ENCODE results near the gene SLIT3.

The SLIT3 gene

GRCh38 chr5:169018925-169019324, 282.0 kb downstream of the SLIT3 start:
- no peaks in the 10 kb centered on the region for H3K36me3 ChIP-seq (replicated peaks; ENCODE audit: low read depth, low read length)
- H3K9ac ChIP-seq (ENCODE audit: low read length), result no peak overlapping the region
- H3K4me1 ChIP-seq (ENCODE audit: low read length), result no peaks in the 10 kb centered on the region
- TF ChIP-seq CTCF (IDR thresholded peaks at IDR 0.05; ENCODE audit: low read depth, low read length) (no peak), EZH2phosphoT487 (IDR thresholded peaks at IDR 0.05; ENCODE audit: low read depth) (no peak)
- no peaks in the 10 kb centered on the region for H3K9me3 ChIP-seq (ENCODE audit: insufficient read depth, low read length)
- H4K20me1 ChIP-seq (ENCODE audit: insufficient read depth, low read length), result no peaks in the 10 kb centered on the region
- no peaks in the 10 kb centered on the region for H3K79me2 ChIP-seq (ENCODE audit: low read length)
- no peak overlapping the region for H3K27ac ChIP-seq (ENCODE audit: low read length)
- peaks cover 48% of the 10 kb centered on the region for H3K27me3 ChIP-seq (ENCODE audit: low read depth, low read length)
- H3K4me2 ChIP-seq (ENCODE audit: low read length), result no peak overlapping the region
- no peak overlapping the region for H3K4me3 ChIP-seq (ENCODE audit: low read length)
- H2AFZ ChIP-seq (ENCODE audit: low read depth, low read length), result no peak overlapping the region

GRCh38 chr5:169015991-169016390, 284.9 kb downstream of the SLIT3 start:
- Histone ChIP-seq H3K9ac (ENCODE audit: low read length) (no peak overlapping the region), H3K4me3 (ENCODE audit: low read length) (no peak overlapping the region), H3K9me3 (ENCODE audit: insufficient read depth, low read length) (no peaks in the 10 kb centered on the region), H3K27me3 (ENCODE audit: low read depth, low read length) (peaks cover 63% of the 10 kb centered on the region), H2AFZ (ENCODE audit: low read depth, low read length) (no peak overlapping the region), H3K79me2 (ENCODE audit: low read length) (no peaks in the 10 kb centered on the region), H3K4me1 (ENCODE audit: low read length) (no peaks in the 10 kb centered on the region), H4K20me1 (ENCODE audit: insufficient read depth, low read length) (no peaks in the 10 kb centered on the region), H3K36me3 (replicated peaks; ENCODE audit: low read depth, low read length) (no peaks in the 10 kb centered on the region), H3K27ac (ENCODE audit: low read length) (no peak overlapping the region), H3K4me2 (ENCODE audit: low read length) (no peak overlapping the region)
- no peak for TF ChIP-seq CTCF (IDR thresholded peaks at IDR 0.05; ENCODE audit: low read depth, low read length)
- TF ChIP-seq EZH2phosphoT487 (IDR thresholded peaks at IDR 0.05; ENCODE audit: low read depth), result no peak

GRCh38 chr5:169013846-169014245, 287.1 kb downstream of the SLIT3 start:
- no peak overlapping the region for H3K4me2 ChIP-seq (ENCODE audit: low read length)
- H4K20me1 ChIP-seq (ENCODE audit: insufficient read depth, low read length), result no peaks in the 10 kb centered on the region
- no peak overlapping the region for H3K27ac ChIP-seq (ENCODE audit: low read length)
- no peaks in the 10 kb centered on the region for H3K4me1 ChIP-seq (ENCODE audit: low read length)
- H3K9ac ChIP-seq (ENCODE audit: low read length), result no peak overlapping the region
- H2AFZ ChIP-seq (ENCODE audit: low read depth, low read length), result no peak overlapping the region
- H3K27me3 ChIP-seq (ENCODE audit: low read depth, low read length), result peaks cover 74% of the 10 kb centered on the region
- H3K36me3 ChIP-seq (replicated peaks; ENCODE audit: low read depth, low read length), result no peaks in the 10 kb centered on the region
- H3K79me2 ChIP-seq (ENCODE audit: low read length), result no peaks in the 10 kb centered on the region
- no peak for TF ChIP-seq EZH2phosphoT487 (IDR thresholded peaks at IDR 0.05; ENCODE audit: low read depth)
- no peak for TF ChIP-seq CTCF (IDR thresholded peaks at IDR 0.05; ENCODE audit: low read depth, low read length)
- no peak overlapping the region for H3K4me3 ChIP-seq (ENCODE audit: low read length)
- H3K9me3 ChIP-seq (ENCODE audit: insufficient read depth, low read length), result no peaks in the 10 kb centered on the region

DNA sequence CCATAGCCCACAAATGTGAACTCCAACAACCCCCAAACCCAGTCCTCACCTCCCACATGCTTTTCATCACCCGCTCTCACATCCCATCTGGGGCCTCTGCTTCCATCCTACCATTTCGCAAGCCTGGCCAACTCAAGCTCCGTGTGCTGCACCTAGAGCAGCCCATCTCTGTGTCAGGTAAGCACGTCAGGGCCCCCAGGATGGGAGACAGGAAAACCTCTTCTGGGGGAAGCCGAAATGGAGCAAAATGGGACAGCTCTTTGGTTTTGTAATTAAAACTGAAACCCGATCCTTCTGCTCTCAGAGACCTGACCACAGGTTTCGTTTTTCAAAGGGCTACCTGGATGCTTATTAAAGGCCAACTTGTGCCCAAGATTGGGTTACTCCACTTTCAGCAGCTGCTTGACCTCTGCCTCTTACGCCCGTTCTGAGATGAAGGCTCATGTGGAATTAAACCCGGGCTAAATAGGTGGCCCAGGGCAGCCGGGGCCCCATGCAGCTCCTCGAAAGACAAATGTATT, 287.7 kb downstream of the SLIT3 start:
- no peaks in the 10 kb centered on the region for H3K36me3 ChIP-seq (replicated peaks; ENCODE audit: low read depth, low read length)
- TF ChIP-seq CTCF (IDR thresholded peaks at IDR 0.05; ENCODE audit: low read depth, low read length), result no peak
- no peak for TF ChIP-seq EZH2phosphoT487 (IDR thresholded peaks at IDR 0.05; ENCODE audit: low read depth)
- H3K4me3 ChIP-seq (ENCODE audit: low read length), result no peak overlapping the region
- no peak overlapping the region for H3K4me2 ChIP-seq (ENCODE audit: low read length)
- H3K4me1 ChIP-seq (ENCODE audit: low read length), result no peaks in the 10 kb centered on the region
- H3K27me3 ChIP-seq (ENCODE audit: low read depth, low read length), result peaks cover 74% of the 10 kb centered on the region
- H3K9me3 ChIP-seq (ENCODE audit: insufficient read depth, low read length), result no peaks in the 10 kb centered on the region
- no peak overlapping the region for H2AFZ ChIP-seq (ENCODE audit: low read depth, low read length)
- H4K20me1 ChIP-seq (ENCODE audit: insufficient read depth, low read length), result no peaks in the 10 kb centered on the region
- H3K27ac ChIP-seq (ENCODE audit: low read length), result no peak overlapping the region
- no peak overlapping the region for H3K9ac ChIP-seq (ENCODE audit: low read length)
- H3K79me2 ChIP-seq (ENCODE audit: low read length), result no peaks in the 10 kb centered on the region
